ENCODE results near the gene ABCA2. TPM values are rescaled to one million over a fixed set of nuclear protein-coding genes. Genes with fewer than 3 reads are reported as not detected.

The ABCA2 gene
- total and polyA plus RNA-seq, 3 donors from 2014 or later: 33.6 to 65.5 (median 56.0) TPM

DNA sequence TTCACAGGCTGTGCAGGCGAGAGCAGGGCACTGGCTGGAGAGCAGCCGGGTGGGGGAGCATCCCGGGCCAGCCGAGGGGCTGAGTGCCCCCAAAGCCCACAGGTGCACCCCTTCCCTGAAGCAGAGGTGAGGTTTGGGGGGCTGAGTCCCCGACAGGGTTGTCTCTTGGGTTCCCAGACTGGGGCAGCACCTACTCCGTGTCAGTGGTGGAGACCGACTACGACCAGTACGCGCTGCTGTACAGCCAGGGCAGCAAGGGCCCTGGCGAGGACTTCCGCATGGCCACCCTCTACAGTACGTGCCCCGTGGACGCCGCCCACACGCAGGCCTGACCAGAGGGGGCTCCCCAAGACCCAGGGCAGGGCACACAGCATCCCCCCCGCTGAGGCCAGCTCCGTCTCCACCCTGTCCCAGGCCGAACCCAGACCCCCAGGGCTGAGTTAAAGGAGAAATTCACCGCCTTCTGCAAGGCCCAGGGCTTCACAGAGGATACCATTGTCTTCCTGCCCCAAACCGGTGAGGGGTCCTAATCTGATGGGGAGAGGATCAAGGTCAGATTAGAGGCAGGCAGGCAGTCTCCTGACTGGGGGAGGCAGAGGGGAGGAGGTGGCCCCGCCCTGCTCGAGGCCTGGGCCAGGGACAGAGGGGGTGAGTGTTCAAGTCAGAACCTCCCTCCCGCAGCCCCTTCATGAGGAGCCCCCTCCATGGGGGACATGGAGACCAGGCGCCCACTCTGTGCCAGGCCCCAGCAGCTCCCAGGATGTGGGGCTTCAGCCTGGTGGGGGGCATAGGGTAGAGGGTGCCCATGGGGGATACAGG lies 48.1 kb downstream of the ABCA2 start:
- Histone ChIP-seq H3K4me3 (peak overlapping the region; percentile 53 to 67), H3K27ac (peak overlapping the region in 1 of 2 donors; percentile 77), H3K9me3 (no peaks in the 10 kb centered on the region), H3K36me3 (ENCODE audit: low read depth, missing control alignments) (no peaks in the 10 kb centered on the region), H3K4me1 (peaks cover 44% of the 10 kb centered on the region), H3K27me3 (no peaks in the 10 kb centered on the region)
- intact Hi-C loops (cut with DNase I; ENCODE audit: low total_unique reads): no loop called here
- TF ChIP-seq, protein P1, sequence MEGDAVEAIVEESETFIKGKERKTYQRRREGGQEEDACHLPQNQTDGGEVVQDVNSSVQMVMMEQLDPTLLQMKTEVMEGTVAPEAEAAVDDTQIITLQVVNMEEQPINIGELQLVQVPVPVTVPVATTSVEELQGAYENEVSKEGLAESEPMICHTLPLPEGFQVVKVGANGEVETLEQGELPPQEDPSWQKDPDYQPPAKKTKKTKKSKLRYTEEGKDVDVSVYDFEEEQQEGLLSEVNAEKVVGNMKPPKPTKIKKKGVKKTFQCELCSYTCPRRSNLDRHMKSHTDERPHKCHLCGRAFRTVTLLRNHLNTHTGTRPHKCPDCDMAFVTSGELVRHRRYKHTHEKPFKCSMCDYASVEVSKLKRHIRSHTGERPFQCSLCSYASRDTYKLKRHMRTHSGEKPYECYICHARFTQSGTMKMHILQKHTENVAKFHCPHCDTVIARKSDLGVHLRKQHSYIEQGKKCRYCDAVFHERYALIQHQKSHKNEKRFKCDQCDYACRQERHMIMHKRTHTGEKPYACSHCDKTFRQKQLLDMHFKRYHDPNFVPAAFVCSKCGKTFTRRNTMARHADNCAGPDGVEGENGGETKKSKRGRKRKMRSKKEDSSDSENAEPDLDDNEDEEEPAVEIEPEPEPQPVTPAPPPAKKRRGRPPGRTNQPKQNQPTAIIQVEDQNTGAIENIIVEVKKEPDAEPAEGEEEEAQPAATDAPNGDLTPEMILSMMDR (IDR thresholded peaks at IDR 0.05): no peak
- TF ChIP-seq POLR2A (IDR thresholded peaks at IDR 0.05): no peak
- no peak for DNase-seq
- WGBS, 2 donors: 55 to 66% methylated on average over 7 to 23 of the region's 26 CpGs

DNA sequence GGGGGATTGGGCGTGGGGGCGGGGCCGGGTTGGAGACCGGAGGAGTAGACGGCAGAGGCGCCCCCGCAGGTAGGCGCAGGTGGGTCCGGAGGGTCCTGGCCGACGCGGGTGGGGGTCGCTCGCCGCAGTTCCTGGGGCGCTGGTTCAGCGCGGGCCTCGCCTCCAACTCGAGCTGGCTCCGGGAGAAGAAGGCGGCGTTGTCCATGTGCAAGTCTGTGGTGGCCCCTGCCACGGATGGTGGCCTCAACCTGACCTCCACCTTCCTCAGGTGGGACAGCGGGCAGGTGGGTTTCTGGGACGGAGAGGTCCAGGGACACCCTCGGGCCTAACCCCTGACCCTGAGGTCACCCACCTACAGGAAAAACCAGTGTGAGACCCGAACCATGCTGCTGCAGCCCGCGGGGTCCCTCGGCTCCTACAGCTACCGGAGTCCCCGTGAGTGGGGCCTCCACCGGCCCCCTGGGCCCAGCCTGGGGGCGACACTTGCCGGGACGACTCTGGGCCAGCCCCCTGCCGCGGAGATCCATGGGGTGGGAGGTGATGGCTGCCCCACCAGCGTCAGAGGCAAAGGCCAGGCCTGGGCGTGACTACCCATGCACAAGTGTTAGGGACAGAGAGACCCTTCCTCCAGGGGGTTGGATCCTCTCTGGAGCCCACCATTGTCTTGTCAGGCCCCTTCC lies 49.0 kb downstream of the ABCA2 start:
- no peak for DNase-seq
- TF ChIP-seq, protein P1 (IDR thresholded peaks at IDR 0.05): no peak
- TF ChIP-seq POLR2A (IDR thresholded peaks at IDR 0.05): no peak
- intact Hi-C loops (cut with DNase I; ENCODE audit: low total_unique reads): no loop called here
- Histone ChIP-seq H3K27ac (peak overlapping the region; percentile 31 to 77), H3K4me1 (peaks cover 47% of the 10 kb centered on the region), H3K4me3 (peak overlapping the region; percentile 53 to 67), H3K27me3 (no peaks in the 10 kb centered on the region), H3K9me3 (no peaks in the 10 kb centered on the region), H3K36me3 (ENCODE audit: low read depth, missing control alignments) (no peaks in the 10 kb centered on the region)
- WGBS, 2 donors: 37 to 60% methylated on average over 2 to 41 of the region's 41 CpGs

DNA sequence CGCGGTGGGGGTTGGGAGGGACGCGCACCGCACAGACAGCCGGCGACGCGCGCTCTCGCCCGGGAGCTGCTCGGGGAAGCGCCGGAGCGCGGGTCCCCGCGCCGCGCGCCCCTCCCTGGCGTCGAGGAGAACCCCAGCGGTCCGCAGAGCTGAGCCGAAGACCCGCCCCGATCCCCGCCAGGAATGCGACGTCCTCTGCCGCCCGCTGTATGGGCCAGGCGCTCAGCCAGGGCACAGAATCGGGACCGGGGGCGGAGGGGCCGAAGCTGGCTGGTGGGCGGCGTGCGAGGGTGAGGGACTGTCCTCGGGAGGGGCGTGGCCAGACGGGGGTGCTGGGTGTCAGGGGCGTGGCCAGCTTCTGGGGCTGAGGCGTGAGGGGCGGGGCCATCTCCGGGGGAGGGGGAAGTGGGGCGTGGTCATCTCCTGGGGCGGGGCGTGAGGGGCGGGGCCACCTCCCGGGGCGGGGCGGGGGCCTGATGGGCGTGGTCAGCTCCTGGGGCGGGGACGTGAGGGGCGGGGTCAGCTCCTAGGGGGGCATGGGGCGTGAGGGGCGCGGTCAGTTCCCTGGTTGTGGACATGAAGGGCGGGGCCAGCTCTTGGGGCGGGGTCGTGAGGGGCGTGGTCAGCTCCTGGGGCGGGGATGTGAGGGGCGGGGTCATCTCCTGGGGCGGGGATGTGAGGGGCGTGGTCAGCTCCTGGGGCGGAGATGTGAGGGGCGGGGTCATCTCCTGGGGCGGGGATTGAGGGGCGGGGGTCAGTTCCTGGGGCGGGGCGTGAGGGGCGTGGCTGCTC lies 49.8 kb downstream of the ABCA2 start:
- Histone ChIP-seq H3K27ac (peak overlapping the region; percentile 84 to 92), H3K4me3 (peak overlapping the region; percentile 80 to 85), H3K36me3 (ENCODE audit: low read depth, missing control alignments) (no peaks in the 10 kb centered on the region), H3K4me1 (peaks cover 53% of the 10 kb centered on the region), H3K27me3 (no peaks in the 10 kb centered on the region), H3K9me3 (no peaks in the 10 kb centered on the region)
- intact Hi-C loops (cut with DNase I; ENCODE audit: low total_unique reads): no loop called here
- whole genome bisulfite sequencing, 2 donors: 1% methylated on average over 42 of the region's 78 CpGs; no CpG with 5 or more reads in 1 of the 2 donors
- TF ChIP-seq, protein P1 (IDR thresholded peaks at IDR 0.05): no peak
- TF ChIP-seq POLR2A (IDR thresholded peaks at IDR 0.05): no peak
- DNase-seq: peak; percentile 95

DNA sequence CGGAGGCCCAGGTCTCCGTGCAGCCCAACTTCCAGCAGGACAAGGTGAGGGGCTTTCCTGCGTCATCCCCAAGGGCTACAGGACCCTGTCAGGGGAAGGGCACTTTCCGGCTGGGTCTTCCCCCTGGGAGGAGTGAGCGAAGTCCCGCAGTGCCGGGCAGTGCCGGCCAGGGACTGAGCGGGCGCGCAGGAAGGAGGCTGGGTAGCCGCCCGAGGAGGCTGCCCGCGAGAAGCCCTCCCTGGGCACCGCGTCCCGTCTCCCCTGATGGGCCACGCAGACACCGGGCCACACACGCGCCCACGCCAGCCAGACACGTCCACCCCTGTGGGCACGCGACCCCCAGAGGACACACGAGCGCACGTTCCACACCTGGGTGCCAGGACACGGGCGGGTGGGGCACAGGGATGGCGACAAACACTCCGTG lies 50.4 kb downstream of the ABCA2 start:
- WGBS, 2 donors: 0 to 9% methylated on average over 12 to 15 of the region's 33 CpGs
- no peak for DNase-seq
- H3K4me1 ChIP-seq: peaks cover 59% of the 10 kb centered on the region
- H3K27ac ChIP-seq: peak overlapping the region; percentile 84 to 92
- TF ChIP-seq, protein P1 (IDR thresholded peaks at IDR 0.05): no peak
- no peaks in the 10 kb centered on the region for H3K9me3 ChIP-seq
- peak overlapping the region; percentile 80 to 85 for H3K4me3 ChIP-seq
- H3K36me3 ChIP-seq (ENCODE audit: low read depth, missing control alignments): no peaks in the 10 kb centered on the region
- intact Hi-C loops (cut with DNase I; ENCODE audit: low total_unique reads): no loop called here
- H3K27me3 ChIP-seq: no peaks in the 10 kb centered on the region
